ENCODE measurements around the gene JAG2.

JAG2 gene

GRCh38 chr14:105203057-105203531 is 34.5 kb upstream of the JAG2 start:
- no peak for DNase-seq

GRCh38 chr14:105201925-105202513 is 33.4 kb upstream of the JAG2 start:
- DNase-seq = no peak

GRCh38 chr14:105201156-105201924 is 32.8 kb upstream of the JAG2 start:
- no peak for DNase-seq

- no peak for DNase-seq
Measured at GRCh38 chr14:105200641-105201040, 32.1 kb upstream of the JAG2 start.

GRCh38 chr14:105200074-105200473 is 31.5 kb upstream of the JAG2 start:
- no peak for DNase-seq

- no peak for DNase-seq
Measured at GRCh38 chr14:105199093-105199492, 30.5 kb upstream of the JAG2 start.

- DNase-seq = no peak
Measured at GRCh38 chr14:105198588-105198987, 30.0 kb upstream of the JAG2 start.

GRCh38 chr14:105197211-105197641 is 28.6 kb upstream of the JAG2 start:
- no peak for DNase-seq

GRCh38 chr14:105196265-105196960 is 27.8 kb upstream of the JAG2 start:
- DNase-seq = no peak

- no peak for DNase-seq
Measured at GRCh38 chr14:105195522-105196264, 27.1 kb upstream of the JAG2 start.

GRCh38 chr14:105195051-105195450 is 26.5 kb upstream of the JAG2 start:
- no peak for DNase-seq

GRCh38 chr14:105193916-105194782 is 25.6 kb upstream of the JAG2 start:
- peak; percentile 78 for DNase-seq

GRCh38 chr14:105192866-105193731 is 24.5 kb upstream of the JAG2 start:
- no peak for DNase-seq

GRCh38 chr14:105187935-105188524 is 19.5 kb upstream of the JAG2 start:
- peak; percentile 63 for DNase-seq

- DNase-seq = no peak
Measured at GRCh38 chr14:105187116-105187515, 18.5 kb upstream of the JAG2 start.

GRCh38 chr14:105185973-105186372 is 17.4 kb upstream of the JAG2 start:
- no peak for DNase-seq

GRCh38 chr14:105185001-105185400 is 16.4 kb upstream of the JAG2 start:
- no peak for DNase-seq

- no peak for DNase-seq
Measured at GRCh38 chr14:105184461-105184860, 15.9 kb upstream of the JAG2 start.

GRCh38 chr14:105182296-105183020 is 13.9 kb upstream of the JAG2 start:
- no peak for DNase-seq

All from SHP77 treated with DMSO at 0.1 percent for 48 hours (cell line).